ENCODE measurements around the gene TUBD1. TPM values are rescaled to one million over a fixed set of nuclear protein-coding genes. Genes with fewer than 3 reads are reported as not detected.
"Not testable (repeated sequence)": the region's sequence is repeated elsewhere in the genome, so short reads cannot be mapped to it uniquely, and the experiment has no call there.

Gene TUBD1
- total and polyA plus RNA-seq, 2 of the 13 experiments (the other 11 are each of a cell fraction or from before 2014, with no cell fraction given) = 18.2 to 25.9 TPM

GRCh38 chr17:59853919-59854729 lies 38.6 kb downstream of the TUBD1 start (continued):
- TF ChIP-seq, protein P1, sequence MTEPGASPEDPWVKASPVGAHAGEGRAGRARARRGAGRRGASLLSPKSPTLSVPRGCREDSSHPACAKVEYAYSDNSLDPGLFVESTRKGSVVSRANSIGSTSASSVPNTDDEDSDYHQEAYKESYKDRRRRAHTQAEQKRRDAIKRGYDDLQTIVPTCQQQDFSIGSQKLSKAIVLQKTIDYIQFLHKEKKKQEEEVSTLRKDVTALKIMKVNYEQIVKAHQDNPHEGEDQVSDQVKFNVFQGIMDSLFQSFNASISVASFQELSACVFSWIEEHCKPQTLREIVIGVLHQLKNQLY (CRISPR knock-in tag; IDR thresholded peaks at IDR 0.05) = 0 out of 2 replicates have a peak, but pooled peaks have one; percentile 53
- not testable (repeated sequence) for TF ChIP-seq SOX6 (IDR thresholded peaks at IDR 0.05); ZHX2 (CRISPR knock-in tag; IDR thresholded peaks at IDR 0.05; ENCODE audit: borderline replicate concordance)
- TF ChIP-seq SOX6 (CRISPR knock-in tag; IDR thresholded peaks at IDR 0.05) = peak; percentile 79; the same call in 1 of the 2 replicates
- TF ChIP-seq IRF2 (CRISPR knock-in tag; IDR thresholded peaks at IDR 0.05) = peak; percentile 83
- TF ChIP-seq KDM4B (CRISPR knock-in tag; IDR thresholded peaks at IDR 0.05) = peak; percentile 96
- peak; percentile 79; the same call in 1 of the 2 replicates for TF ChIP-seq SKIL (CRISPR knock-in tag; IDR thresholded peaks at IDR 0.05; ENCODE audit: borderline replicate concordance)
- 0 out of 2 replicates have a peak, but pooled peaks have one; percentile 83 for TF ChIP-seq SP140L (CRISPR knock-in tag; IDR thresholded peaks at IDR 0.05; ENCODE audit: borderline replicate concordance)
- 0 out of 2 replicates have a peak, but pooled peaks have one; percentile 30 for TF ChIP-seq ZHX2 (IDR thresholded peaks at IDR 0.05; ENCODE audit: low read depth)
- 0 out of 2 replicates have a peak, but pooled peaks have one; percentile 18 for TF ChIP-seq ZNF850 (CRISPR knock-in tag; conservative IDR thresholded peaks at IDR 0.05)
- TF ChIP-seq RNF219 (CRISPR knock-in tag; IDR thresholded peaks at IDR 0.05) = 0 out of 2 replicates have a peak, but pooled peaks have one; percentile 57
- peak; percentile 38 for TF ChIP-seq GABPB1 (CRISPR knock-in tag; IDR thresholded peaks at IDR 0.05)
- TF ChIP-seq BRD4 (CRISPR knock-in tag; IDR thresholded peaks at IDR 0.05) = peak; percentile 43
- TF ChIP-seq, protein P2, sequence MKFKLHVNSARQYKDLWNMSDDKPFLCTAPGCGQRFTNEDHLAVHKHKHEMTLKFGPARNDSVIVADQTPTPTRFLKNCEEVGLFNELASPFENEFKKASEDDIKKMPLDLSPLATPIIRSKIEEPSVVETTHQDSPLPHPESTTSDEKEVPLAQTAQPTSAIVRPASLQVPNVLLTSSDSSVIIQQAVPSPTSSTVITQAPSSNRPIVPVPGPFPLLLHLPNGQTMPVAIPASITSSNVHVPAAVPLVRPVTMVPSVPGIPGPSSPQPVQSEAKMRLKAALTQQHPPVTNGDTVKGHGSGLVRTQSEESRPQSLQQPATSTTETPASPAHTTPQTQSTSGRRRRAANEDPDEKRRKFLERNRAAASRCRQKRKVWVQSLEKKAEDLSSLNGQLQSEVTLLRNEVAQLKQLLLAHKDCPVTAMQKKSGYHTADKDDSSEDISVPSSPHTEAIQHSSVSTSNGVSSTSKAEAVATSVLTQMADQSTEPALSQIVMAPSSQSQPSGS (CRISPR knock-in tag; IDR thresholded peaks at IDR 0.05) = peak; percentile 65; the same call in 1 of the 2 replicates
- TF ChIP-seq HMG20B (CRISPR knock-in tag; conservative IDR thresholded peaks at IDR 0.05) = peak; percentile 49; the same call in 1 of the 2 replicates
- peak; percentile 89 for TF ChIP-seq ZNF614 (CRISPR knock-in tag; IDR thresholded peaks at IDR 0.05; ENCODE audit: borderline replicate concordance)
